Duodenal mucosa (tissue), 2 donors: Measurements from ENCODE around the gene ZNF532.
"Not testable (repeated sequence)": the region's sequence is repeated elsewhere in the genome, so short reads cannot be mapped to it uniquely, and the experiment has no call there.

Source experiments
- H3K27ac ChIP-seq: one replicate; pipeline ENCODE4 v1.7.0; 2013; ENCODE audit warnings: low read depth, low read length
- H3K27me3 ChIP-seq, 2 donors: one replicate each; pipeline ENCODE4 v1.7.0; 2013; ENCODE audit warnings: low read length in 2 of 2, control low read depth in 1 of 2; ENCODE audit not compliant: insufficient read depth in 2 of 2, control insufficient read depth in 1 of 2
- H3K36me3 ChIP-seq, 2 donors: one replicate each; pipeline ENCODE4 v1.7.0; 2013; ENCODE audit warnings: low read length in 2 of 2, control low read depth in 1 of 2; ENCODE audit not compliant: insufficient read depth in 2 of 2, control insufficient read depth in 1 of 2
- H3K4me1 ChIP-seq, 2 donors: one replicate each; pipeline ENCODE4 v1.7.0; 2013; ENCODE audit warnings: low read length in 2 of 2, control low read depth in 1 of 2; ENCODE audit not compliant: insufficient read depth in 2 of 2, control insufficient read depth in 1 of 2
- H3K4me3 ChIP-seq, 2 donors: one replicate each; pipeline ENCODE4 v1.7.0; 2013; ENCODE audit warnings: low read length in 2 of 2, low read depth in 1 of 2
- H3K9ac ChIP-seq, 2 donors: one replicate each; pipeline ENCODE4 v1.7.0; 2013; ENCODE audit warnings: low read length in 2 of 2, low read depth in 1 of 2
- H3K9me3 ChIP-seq, 2 donors: one replicate each; pipeline ENCODE4 v1.7.0; 2013; ENCODE audit warnings: low read length in 2 of 2, control low read depth in 1 of 2; ENCODE audit not compliant: control insufficient read depth in 1 of 2

Gene ZNF532

DNA sequence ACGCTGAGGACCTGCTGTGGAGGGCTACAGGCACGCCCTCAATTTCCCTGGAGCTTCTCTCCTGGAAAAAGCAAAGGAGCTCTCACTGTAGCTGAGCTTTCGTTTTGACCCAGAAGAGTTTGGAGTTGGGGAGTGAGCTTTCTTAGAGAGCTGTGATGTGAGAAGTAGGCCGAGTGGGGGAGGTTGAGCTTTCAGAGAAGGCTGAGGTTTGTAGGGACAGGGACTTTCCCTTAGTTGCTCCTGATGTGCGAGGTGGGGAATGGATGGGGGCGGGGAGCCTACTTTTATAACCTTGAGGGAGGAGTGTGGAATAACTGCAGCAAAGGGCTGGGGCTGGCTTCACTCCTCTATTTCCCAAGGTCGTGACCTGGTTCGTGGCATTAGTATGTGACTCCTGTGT is 47.1 kb downstream of the ZNF532 start:
- no peaks in the 10 kb centered on the region for H3K9me3 ChIP-seq
- H3K4me3 ChIP-seq: no peak overlapping the region
- no peaks in the 10 kb centered on the region for H3K27me3 ChIP-seq
- H3K36me3 ChIP-seq: no peaks in the 10 kb centered on the region
- no peak overlapping the region for H3K9ac ChIP-seq
- H3K27ac ChIP-seq: no peak overlapping the region
- peaks cover 4 to 6% of the 10 kb centered on the region in 2 donors for H3K4me1 ChIP-seq

DNA sequence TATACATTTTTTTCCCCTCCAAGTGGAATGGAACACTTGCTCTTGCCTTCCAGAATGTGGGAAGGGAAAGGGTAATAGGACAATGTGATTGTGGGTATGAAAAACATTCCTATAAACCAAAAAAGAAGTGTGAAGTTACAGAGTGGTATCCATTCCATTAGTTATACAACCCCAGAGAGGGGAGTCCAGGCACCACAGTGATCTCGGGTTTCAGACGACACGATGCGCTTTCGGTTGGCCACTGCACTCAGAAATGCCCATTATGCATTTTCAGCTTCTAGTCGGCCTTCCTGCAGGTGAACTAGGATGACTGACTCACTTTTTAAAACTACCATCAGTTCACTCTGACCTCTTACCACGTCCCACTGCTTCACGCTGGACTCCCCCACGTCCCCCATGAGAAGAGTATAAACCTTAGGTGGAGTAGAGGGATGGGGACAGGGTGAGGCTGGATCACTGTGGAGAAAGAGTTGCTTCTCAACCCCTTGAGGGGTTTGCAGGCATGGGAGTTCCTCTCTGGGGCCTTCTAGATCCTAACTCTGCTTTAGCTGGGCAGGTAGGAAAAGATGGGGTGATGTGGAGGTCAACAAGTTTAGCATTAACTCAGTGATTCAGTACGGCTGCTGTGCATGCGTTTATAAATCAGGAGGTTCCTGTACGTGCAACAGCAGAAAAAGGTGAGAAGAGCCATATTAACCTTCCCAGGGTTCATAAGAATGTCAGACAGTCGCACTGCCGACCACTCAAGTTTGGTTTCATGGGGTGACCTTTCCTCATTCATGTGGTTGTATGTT is 50.5 kb downstream of the ZNF532 start:
- H3K27ac ChIP-seq: no peak overlapping the region
- H3K36me3 ChIP-seq: peaks cover 3 to 12% of the 10 kb centered on the region in 2 donors
- H3K4me1 ChIP-seq: peaks cover 4 to 6% of the 10 kb centered on the region in 2 donors
- no peaks in the 10 kb centered on the region for H3K9me3 ChIP-seq
- H3K9ac ChIP-seq: no peak overlapping the region
- H3K4me3 ChIP-seq: no peak overlapping the region
- no peaks in the 10 kb centered on the region for H3K27me3 ChIP-seq

GRCh38 chr18:58915995-58916394 is 51.3 kb downstream of the ZNF532 start:
- no peak overlapping the region for H3K27ac ChIP-seq
- no peak overlapping the region for H3K9ac ChIP-seq
- no peaks in the 10 kb centered on the region for H3K27me3 ChIP-seq
- peaks cover 4 to 6% of the 10 kb centered on the region in 2 donors for H3K4me1 ChIP-seq
- no peaks in the 10 kb centered on the region for H3K9me3 ChIP-seq
- H3K36me3 ChIP-seq: peaks cover 3 to 12% of the 10 kb centered on the region in 2 donors
- no peak overlapping the region for H3K4me3 ChIP-seq

DNA sequence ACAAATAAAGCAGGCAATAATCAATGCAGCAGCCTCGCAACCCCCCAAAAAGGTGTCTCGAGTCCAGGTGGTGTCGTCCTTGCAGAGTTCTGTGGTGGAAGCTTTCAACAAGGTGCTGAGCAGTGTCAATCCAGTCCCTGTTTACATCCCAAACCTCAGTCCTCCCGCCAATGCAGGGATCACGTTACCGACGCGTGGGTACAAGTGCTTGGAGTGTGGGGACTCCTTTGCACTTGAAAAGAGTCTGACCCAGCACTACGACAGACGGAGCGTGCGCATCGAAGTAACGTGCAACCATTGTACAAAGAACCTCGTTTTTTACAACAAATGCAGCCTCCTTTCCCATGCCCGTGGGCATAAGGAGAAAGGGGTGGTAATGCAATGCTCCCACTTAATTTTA is 55.3 kb downstream of the ZNF532 start:
- peaks cover 3 to 17% of the 10 kb centered on the region in 2 donors for H3K36me3 ChIP-seq
- H3K9me3 ChIP-seq: not testable (repeated sequence)

DNA sequence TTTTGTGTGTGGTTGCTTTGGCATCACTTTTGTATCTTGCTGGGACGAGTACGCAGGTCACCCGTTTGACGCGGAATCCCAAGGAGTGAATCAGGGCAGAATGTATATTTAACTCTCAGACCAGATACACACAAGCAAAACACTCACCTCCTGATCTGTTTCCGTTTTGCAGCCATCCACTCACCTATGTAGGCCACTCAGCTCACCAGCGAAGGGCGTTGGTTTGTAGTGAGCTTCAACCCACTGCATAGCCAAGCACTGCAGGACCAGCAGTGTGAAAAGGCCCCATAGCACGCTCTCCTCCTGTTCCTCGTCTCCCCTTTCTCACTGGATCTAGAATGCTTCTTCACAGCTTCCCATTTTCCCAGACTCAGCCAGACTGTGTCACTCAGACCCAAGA is 58.3 kb downstream of the ZNF532 start:
- H3K36me3 ChIP-seq: peaks cover 3 to 17% of the 10 kb centered on the region in 2 donors

More for the DNA sequence above, 55.3 kb downstream of the ZNF532 start:
- H3K4me3 ChIP-seq, H3K4me1 ChIP-seq, H3K27ac ChIP-seq, H3K9ac ChIP-seq, H3K27me3 ChIP-seq: not testable (repeated sequence)

DNA sequence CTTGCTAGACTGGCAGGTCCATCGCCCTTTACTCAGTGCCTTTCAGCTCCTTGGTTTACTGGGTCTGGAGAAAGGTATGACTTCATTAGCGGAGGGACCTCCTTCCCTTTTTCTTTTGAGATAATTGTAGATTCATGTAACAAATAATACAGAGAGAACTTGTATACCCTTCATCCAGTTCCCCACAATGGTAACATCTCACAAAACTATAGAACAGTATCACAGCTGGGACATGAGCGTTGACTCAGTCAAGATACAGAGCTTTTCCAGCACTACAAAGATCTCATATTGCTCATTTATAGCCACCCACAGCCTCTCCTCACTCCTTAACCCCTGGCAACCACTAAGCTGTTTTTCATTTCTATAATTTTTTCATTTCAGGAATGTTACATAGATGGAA is 59.8 kb downstream of the ZNF532 start:
- no peak overlapping the region for H3K4me3 ChIP-seq
- H3K9me3 ChIP-seq: peaks cover 0 to 3% of the 10 kb centered on the region in 2 donors
- H3K4me1 ChIP-seq: no peaks in the 10 kb centered on the region
- no peak overlapping the region for H3K9ac ChIP-seq
- no peaks in the 10 kb centered on the region for H3K27me3 ChIP-seq
- H3K36me3 ChIP-seq: peaks cover 0 to 6% of the 10 kb centered on the region in 2 donors
- H3K27ac ChIP-seq: no peak overlapping the region

More for the DNA sequence above, 58.3 kb downstream of the ZNF532 start:
- peaks cover 0 to 3% of the 10 kb centered on the region in 2 donors for H3K9me3 ChIP-seq
- no peak overlapping the region for H3K9ac ChIP-seq
- no peak overlapping the region for H3K4me3 ChIP-seq
- H3K27ac ChIP-seq: no peak overlapping the region
- H3K27me3 ChIP-seq: no peaks in the 10 kb centered on the region
- H3K4me1 ChIP-seq: no peaks in the 10 kb centered on the region

- Histone ChIP-seq H3K4me1 (no peaks in the 10 kb centered on the region), H3K27me3 (no peaks in the 10 kb centered on the region), H3K4me3 (no peak overlapping the region), H3K9me3 (peaks cover 0 to 3% of the 10 kb centered on the region in 2 donors), H3K36me3 (peaks cover 0 to 4% of the 10 kb centered on the region in 2 donors), H3K27ac (no peak overlapping the region), H3K9ac (no peak overlapping the region)
These were observed 63.0 kb downstream of the ZNF532 start for GRCh38 chr18:58927659-58928058.

GRCh38 chr18:58928386-58928785 is 63.7 kb downstream of the ZNF532 start:
- H3K9ac ChIP-seq: no peak overlapping the region
- H3K4me1 ChIP-seq: no peaks in the 10 kb centered on the region
- H3K27ac ChIP-seq: no peak overlapping the region

GRCh38 chr18:58929206-58929605 is 64.5 kb downstream of the ZNF532 start:
- peaks cover 0 to 1% of the 10 kb centered on the region in 2 donors for H3K9me3 ChIP-seq
- H3K9ac ChIP-seq: no peak overlapping the region
- H3K4me1 ChIP-seq: no peaks in the 10 kb centered on the region
- no peaks in the 10 kb centered on the region for H3K36me3 ChIP-seq
- no peak overlapping the region for H3K4me3 ChIP-seq
- H3K27ac ChIP-seq: no peak overlapping the region
- H3K27me3 ChIP-seq: no peaks in the 10 kb centered on the region

More at GRCh38 chr18:58928386-58928785, 63.7 kb downstream of the ZNF532 start:
- Histone ChIP-seq H3K4me3 (no peak overlapping the region), H3K27me3 (no peaks in the 10 kb centered on the region), H3K36me3 (no peaks in the 10 kb centered on the region), H3K9me3 (peaks cover 0 to 3% of the 10 kb centered on the region in 2 donors)

- no peak overlapping the region for H3K4me3 ChIP-seq
These were observed 69.7 kb downstream of the ZNF532 start for GRCh38 chr18:58934356-58934755.

More at GRCh38 chr18:58934356-58934755, 69.7 kb downstream of the ZNF532 start:
- Histone ChIP-seq H3K9me3 (no peaks in the 10 kb centered on the region), H3K27me3 (no peaks in the 10 kb centered on the region), H3K9ac (no peak overlapping the region), H3K4me1 (no peaks in the 10 kb centered on the region), H3K36me3 (no peaks in the 10 kb centered on the region), H3K27ac (no peak overlapping the region)
